A549 treated with dexamethasone at 1 μM for 4 hours (cell line): ENCODE measurements around the gene DCTD. TPM values are rescaled to one million over a fixed set of nuclear protein-coding genes. Genes with fewer than 3 reads are reported as not detected.

Experiments
- total RNA-seq: library from RNA; stranded (reverse); fragments of 200-300 nt; extraction: Qiagen RNA extraction; gene quantifications from 5 replicates; pipeline ENCODE4 v1.2.3, GENCODE V29; 2022

DCTD gene
- 74.1 to 77.3 TPM (median 76.1 TPM) in 5 replicates for total RNA-seq

DNA sequence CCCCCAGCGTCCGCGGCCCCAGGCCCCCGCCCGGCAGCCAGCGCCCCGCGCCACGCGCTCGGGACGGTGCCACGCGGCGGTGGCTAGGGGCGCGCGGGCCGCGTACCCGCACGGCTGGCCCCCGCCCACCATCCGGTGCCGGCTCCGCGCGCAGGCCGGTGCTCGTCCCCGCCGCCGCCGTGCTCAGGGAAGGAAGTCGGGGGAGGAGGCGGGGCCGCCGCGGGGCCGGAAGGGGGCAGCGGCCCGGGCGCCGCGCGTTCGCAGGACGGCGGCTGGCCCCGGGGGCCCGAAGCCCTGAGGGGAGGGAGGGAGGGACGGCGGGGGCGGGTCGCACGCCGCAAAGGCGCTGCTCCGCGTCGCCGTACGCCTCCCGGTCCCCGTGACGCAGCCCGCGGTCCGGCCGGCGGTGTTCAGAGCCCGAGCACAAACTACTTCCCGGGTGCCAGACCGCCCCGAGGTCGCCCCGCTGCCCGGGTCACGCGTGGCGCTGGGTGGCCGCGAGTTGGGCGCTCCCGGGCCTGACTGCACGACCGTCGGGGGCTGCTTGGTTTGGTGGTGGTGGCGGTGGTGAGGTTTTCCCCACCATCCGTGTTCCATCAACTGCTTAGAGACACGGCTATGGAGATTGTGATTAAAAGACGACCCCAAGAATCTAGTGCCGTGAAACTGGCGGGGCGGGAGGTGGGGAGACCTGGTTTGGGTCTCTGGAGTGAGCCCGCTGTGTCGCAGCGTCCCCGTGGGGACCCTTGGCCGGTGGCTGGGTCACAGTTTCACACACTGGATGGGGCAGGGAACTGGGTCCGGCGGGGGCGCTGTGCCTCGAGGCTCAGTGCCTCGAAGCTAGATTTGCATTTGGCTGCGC lies at the start of gene DCTD:
Gene DCTD (minus strand): TSS at position 205 of the 862 bp plus-strand sequence. CDS start 1,818 bp downstream, outside the sequence.

Other genes starting within 250 kb of the DCTD start
- gene WWC2, start 181.9 kb upstream of the DCTD start, total RNA-seq: 13.0 to 21.2 TPM (median 18.9 TPM) in 5 replicates